HG03060 (cell line): ENCODE data around the gene SLC51B.
"Not testable (repeated sequence)": the region's sequence is repeated elsewhere in the genome, so short reads cannot be mapped to it uniquely, and the experiment has no call there.

Source experiments
- ATAC-seq: cut with Tn5 transposase; IDR thresholded peaks from one replicate; pipeline ENCODE4 v1.9.1; 2021; ENCODE audit warnings: low read depth, moderate number of reproducible peaks; ENCODE audit not compliant: unreplicated experiment

SLC51B gene

GRCh38 chr15:65044724-65045481, at the start of gene SLC51B:
Gene SLC51B, plus strand, starts transcription at chr15:65045387. Its CDS starts 4,618 bp downstream, at chr15:65050005.
- ATAC-seq, result no peak

- ATAC-seq, result no peak
These were observed 48.1 kb upstream of the SLC51B start for GRCh38 chr15:64997066-64997465.

GRCh38 chr15:64997745-64998375, 47.3 kb upstream of the SLC51B start:
- ATAC-seq, result no peak

- ATAC-seq, result no peak
These were observed 40.2 kb upstream of the SLC51B start for GRCh38 chr15:65004993-65005392.

GRCh38 chr15:65006876-65007275, 38.3 kb upstream of the SLC51B start:
- ATAC-seq, result no peak

GRCh38 chr15:65008983-65009382, 36.2 kb upstream of the SLC51B start:
- ATAC-seq, result no peak

- not testable (repeated sequence) for ATAC-seq
These were observed 34.0 kb upstream of the SLC51B start for GRCh38 chr15:65011198-65011597.

- ATAC-seq, result no peak
These were observed 24.8 kb upstream of the SLC51B start for GRCh38 chr15:65020419-65020818.

GRCh38 chr15:65021488-65021887, 23.7 kb upstream of the SLC51B start:
- no peak for ATAC-seq

- ATAC-seq, result no peak
These were observed 18.4 kb upstream of the SLC51B start for GRCh38 chr15:65026756-65027155.

- ATAC-seq, result no peak
These were observed 17.6 kb upstream of the SLC51B start for GRCh38 chr15:65027593-65027992.

- no peak for ATAC-seq
These were observed 16.8 kb upstream of the SLC51B start for GRCh38 chr15:65028338-65028737.

GRCh38 chr15:65028921-65029735, 16.1 kb upstream of the SLC51B start, which contains the start of gene MTFMT:
Gene MTFMT, minus strand, starts transcription at chr15:65029639. Its CDS starts 26 bp downstream, at chr15:65029613.
- ATAC-seq, result no peak

GRCh38 chr15:65029736-65030208, 15.4 kb upstream of the SLC51B start:
- ATAC-seq, result no peak

GRCh38 chr15:65032801-65033537, 12.2 kb upstream of the SLC51B start:
- no peak for ATAC-seq

GRCh38 chr15:65033659-65034269, 11.4 kb upstream of the SLC51B start:
- ATAC-seq, result no peak

GRCh38 chr15:65034719-65035118, 10.5 kb upstream of the SLC51B start:
- no peak for ATAC-seq

- ATAC-seq, result no peak
These were observed 7.9 kb upstream of the SLC51B start for GRCh38 chr15:65037309-65037708.

- no peak for ATAC-seq
These were observed 6.8 kb upstream of the SLC51B start for GRCh38 chr15:65038428-65038827.

GRCh38 chr15:65038836-65039235, 6.4 kb upstream of the SLC51B start:
- no peak for ATAC-seq
